ENCODE measurements around the gene PIM2. TPM values are rescaled to one million over a fixed set of nuclear protein-coding genes. Genes with fewer than 3 reads are reported as not detected.
A peak's percentile ranks its signal among the peaks of the same experiment; 100 is the strongest.

PIM2 gene
- total RNA-seq, 2 donors from 2014 or later = 26.2 to 94.0 TPM

DNA sequence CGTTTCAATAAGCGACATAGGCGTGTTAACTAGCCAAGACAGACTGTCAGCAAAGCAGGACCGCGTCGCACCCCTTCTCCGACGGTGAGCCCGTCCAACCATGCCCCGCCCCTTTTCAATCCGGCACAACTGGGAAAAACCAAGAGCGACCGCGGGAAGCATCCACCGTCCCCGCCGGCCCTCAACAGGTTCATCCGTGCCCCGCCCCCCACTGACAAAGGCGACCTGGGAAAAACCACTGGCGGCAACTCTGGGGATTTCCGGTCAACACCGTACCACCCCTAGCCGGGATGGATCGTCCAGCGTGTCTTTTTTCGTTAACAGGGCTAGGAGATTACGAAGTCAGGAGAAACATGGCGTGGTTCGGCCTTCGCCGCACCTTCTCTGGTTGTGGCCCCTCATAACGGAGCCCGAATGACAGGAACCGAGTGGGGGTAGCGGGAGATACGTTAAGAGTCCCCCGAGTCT, 21.6 kb downstream of the PIM2 start:
- Mint-ChIP-seq H3K4me1 (no peaks in the 10 kb centered on the region), H3K9me3 (peaks cover 62% of the 10 kb centered on the region), H3K27me3 (ENCODE audit: insufficient read depth) (no peaks in the 10 kb centered on the region), H3K36me3 (ENCODE audit: low read depth) (peaks cover 31% of the 10 kb centered on the region), H3K4me3 (peak overlapping the region; percentile 87), H3K27ac (peak overlapping the region; percentile 95)
- no peaks in the 10 kb centered on the region for H3K9me3 ChIP-seq (ENCODE audit: control insufficient read depth, low read length)
- H3K36me3 ChIP-seq (ENCODE audit: control insufficient read depth, insufficient read depth, low read length) = peaks cover 17% of the 10 kb centered on the region
- H3K4me3 ChIP-seq (ENCODE audit: low read length) = peak overlapping the region; percentile 92
- 0% methylated on average over 3 to 38 of the region's 38 CpGs for WGBS, 2 experiments (ENCODE audit: insufficient coverage in 1 of 2, insufficient read length in 1 of 2)
- H3K27me3 ChIP-seq (ENCODE audit: control insufficient read depth, insufficient read depth, low read length, poor library complexity, severe bottlenecking) = no peaks in the 10 kb centered on the region
- peak overlapping the region; percentile 93 for H3K27ac ChIP-seq (ENCODE audit: low read depth, low read length)
- DNase-seq = peak; percentile 94
- H3K4me1 ChIP-seq (ENCODE audit: control insufficient read depth, insufficient read depth, low read length) = no peaks in the 10 kb centered on the region
- TF ChIP-seq, protein P1, sequence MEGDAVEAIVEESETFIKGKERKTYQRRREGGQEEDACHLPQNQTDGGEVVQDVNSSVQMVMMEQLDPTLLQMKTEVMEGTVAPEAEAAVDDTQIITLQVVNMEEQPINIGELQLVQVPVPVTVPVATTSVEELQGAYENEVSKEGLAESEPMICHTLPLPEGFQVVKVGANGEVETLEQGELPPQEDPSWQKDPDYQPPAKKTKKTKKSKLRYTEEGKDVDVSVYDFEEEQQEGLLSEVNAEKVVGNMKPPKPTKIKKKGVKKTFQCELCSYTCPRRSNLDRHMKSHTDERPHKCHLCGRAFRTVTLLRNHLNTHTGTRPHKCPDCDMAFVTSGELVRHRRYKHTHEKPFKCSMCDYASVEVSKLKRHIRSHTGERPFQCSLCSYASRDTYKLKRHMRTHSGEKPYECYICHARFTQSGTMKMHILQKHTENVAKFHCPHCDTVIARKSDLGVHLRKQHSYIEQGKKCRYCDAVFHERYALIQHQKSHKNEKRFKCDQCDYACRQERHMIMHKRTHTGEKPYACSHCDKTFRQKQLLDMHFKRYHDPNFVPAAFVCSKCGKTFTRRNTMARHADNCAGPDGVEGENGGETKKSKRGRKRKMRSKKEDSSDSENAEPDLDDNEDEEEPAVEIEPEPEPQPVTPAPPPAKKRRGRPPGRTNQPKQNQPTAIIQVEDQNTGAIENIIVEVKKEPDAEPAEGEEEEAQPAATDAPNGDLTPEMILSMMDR (conservative IDR thresholded peaks at IDR 0.05) = no peak
- peak overlapping the region; percentile 77 for H3K9ac ChIP-seq (ENCODE audit: extremely low read depth, low read length, poor library complexity, severe bottlenecking)

DNA sequence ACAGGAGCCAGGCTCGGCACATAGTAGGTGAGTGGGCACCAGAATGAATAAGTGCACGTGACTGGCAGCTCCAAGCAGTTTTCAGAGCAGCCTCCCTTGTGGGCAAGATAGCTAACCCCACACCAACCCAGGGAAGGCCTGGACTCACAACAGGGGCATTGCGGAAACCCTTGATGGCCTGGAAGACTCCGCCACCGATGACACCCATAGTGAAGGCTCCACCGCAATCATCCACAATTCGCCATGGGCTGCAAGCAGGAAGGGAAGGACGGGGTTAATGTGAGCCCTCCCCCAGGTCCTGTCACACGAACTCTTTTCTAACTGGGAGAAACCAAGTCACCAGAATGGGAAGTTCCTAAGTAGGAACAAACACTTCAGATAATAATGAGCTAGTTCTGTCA, 22.2 kb downstream of the PIM2 start:
- peaks cover 61% of the 10 kb centered on the region for H3K9me3 Mint-ChIP-seq
- peaks cover 26% of the 10 kb centered on the region for H3K36me3 Mint-ChIP-seq (ENCODE audit: low read depth)
- no peaks in the 10 kb centered on the region for H3K4me1 ChIP-seq (ENCODE audit: control insufficient read depth, insufficient read depth, low read length)
- H3K4me1 Mint-ChIP-seq = no peaks in the 10 kb centered on the region
- no peaks in the 10 kb centered on the region for H3K27me3 Mint-ChIP-seq (ENCODE audit: insufficient read depth)
- DNase-seq = peak; percentile 59
- H3K36me3 ChIP-seq (ENCODE audit: control insufficient read depth, insufficient read depth, low read length) = peaks cover 17% of the 10 kb centered on the region
- H3K27me3 ChIP-seq (ENCODE audit: control insufficient read depth, insufficient read depth, low read length, poor library complexity, severe bottlenecking) = no peaks in the 10 kb centered on the region
- peak overlapping the region; percentile 53 for H3K27ac ChIP-seq (ENCODE audit: low read depth, low read length)
- no peaks in the 10 kb centered on the region for H3K9me3 ChIP-seq (ENCODE audit: control insufficient read depth, low read length)
- peak overlapping the region; percentile 92 for H3K4me3 ChIP-seq (ENCODE audit: low read length)
- H3K9ac ChIP-seq (ENCODE audit: extremely low read depth, low read length, poor library complexity, severe bottlenecking) = peak overlapping the region; percentile 77
- WGBS, 2 experiments (ENCODE audit: insufficient coverage in 1 of 2, insufficient read length in 1 of 2) = 54% methylated on average over 7 of the region's 9 CpGs; no CpG with 5 or more reads in 1 of the 2 experiments
- peak overlapping the region; percentile 95 for H3K27ac Mint-ChIP-seq
- H3K4me3 Mint-ChIP-seq = peak overlapping the region; percentile 87
- TF ChIP-seq, protein P1 (conservative IDR thresholded peaks at IDR 0.05) = no peak

DNA sequence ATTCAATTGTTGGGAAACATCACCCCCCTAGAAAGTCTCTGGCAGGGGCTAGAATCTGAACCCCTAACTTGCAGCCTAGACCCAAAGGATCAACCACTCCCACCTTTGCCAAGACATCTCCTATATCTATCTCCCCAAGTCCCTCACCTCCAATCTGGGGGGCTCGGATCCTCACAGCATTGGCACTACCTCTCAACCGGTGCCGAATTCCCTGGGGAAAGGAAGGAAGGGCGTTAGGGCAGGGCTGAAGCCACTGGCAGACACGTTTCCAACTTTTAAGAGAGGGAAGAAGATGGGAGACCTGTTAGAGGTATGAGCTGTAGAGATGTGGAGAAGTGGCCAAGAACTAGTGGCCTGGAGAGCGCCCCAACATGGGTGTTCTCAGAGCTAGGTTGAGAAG, 23.9 kb downstream of the PIM2 start:
- Mint-ChIP-seq H3K27me3 (ENCODE audit: insufficient read depth) (no peaks in the 10 kb centered on the region), H3K36me3 (ENCODE audit: low read depth) (peaks cover 17% of the 10 kb centered on the region), H3K4me3 (no peak overlapping the region), H3K9me3 (peaks cover 60% of the 10 kb centered on the region), H3K27ac (peak overlapping the region; percentile 44), H3K4me1 (no peaks in the 10 kb centered on the region)
- Histone ChIP-seq H3K4me1 (ENCODE audit: control insufficient read depth, insufficient read depth, low read length) (no peaks in the 10 kb centered on the region), H3K36me3 (ENCODE audit: control insufficient read depth, insufficient read depth, low read length) (peaks cover 12% of the 10 kb centered on the region), H3K27me3 (ENCODE audit: control insufficient read depth, insufficient read depth, low read length, poor library complexity, severe bottlenecking) (no peaks in the 10 kb centered on the region), H3K9ac (ENCODE audit: extremely low read depth, low read length, poor library complexity, severe bottlenecking) (no peak overlapping the region), H3K9me3 (ENCODE audit: control insufficient read depth, low read length) (no peaks in the 10 kb centered on the region), H3K27ac (ENCODE audit: low read depth, low read length) (no peak overlapping the region), H3K4me3 (ENCODE audit: low read length) (no peak overlapping the region)
- 97 to 100% methylated on average over 1 to 6 of the region's 6 CpGs for WGBS, 2 experiments (ENCODE audit: insufficient coverage in 1 of 2, insufficient read length in 1 of 2)
- DNase-seq = no peak
- TF ChIP-seq, protein P1 (conservative IDR thresholded peaks at IDR 0.05) = no peak

Data from endodermal cell (in vitro differentiated cells).